ENCODE measurements around the gene AGK. TPM values are rescaled to one million over a fixed set of nuclear protein-coding genes. Genes with fewer than 3 reads are reported as not detected.

Gene AGK
- total and polyA plus RNA-seq, 2 of the 8 experiments (the other 6 are each of a cell fraction or from before 2014, with no cell fraction given) = 25.8 to 34.0 TPM

- TF ChIP-seq USF2 (IDR thresholded peaks at IDR 0.05; ENCODE audit: low read length) = no peak
- no peak for TF ChIP-seq KDM1A (IDR thresholded peaks at IDR 0.05; ENCODE audit: borderline replicate concordance, low read length)
- TF ChIP-seq CHD1 (IDR thresholded peaks at IDR 0.05; ENCODE audit: low read depth, low read length) = no peak
- no peak for TF ChIP-seq BACH1 (IDR thresholded peaks at IDR 0.05; ENCODE audit: low read length)
- no peak for TF ChIP-seq TBP (IDR thresholded peaks at IDR 0.05; ENCODE audit: low read depth, low read length)
Measured at GRCh38 chr7:141575164-141575563, 24.0 kb downstream of the AGK start (continued).
